IMR-90 (cell line): ENCODE results near the gene CACNA1D. TPM values are rescaled to one million over a fixed set of nuclear protein-coding genes. Genes with fewer than 3 reads are reported as not detected.

Experiments used
- ATAC-seq: fragments of 200-7000 bp; cut with Tn5 transposase; 2 replicates; pipeline ENCODE4 v1.9.1; 2020; ENCODE audit warnings: low read depth, mild to moderate bottlenecking, moderate library complexity
- BruUV-seq: library from RNA; stranded (reverse); fragments of 400-500 nt; replicated peaks from 2 replicates; lab custom pipeline; 2021; lab: Mats Ljungman, UMichigan
- CTCF ChIA-PET: fragments of 300-600 bp; formaldehyde crosslinking; extraction: SDS; loops from one replicate; lab custom pipeline; 2021; ENCODE audit warnings: antibody characterized with exemption; lab: Yijun Ruan, JAX
- POLR2A ChIA-PET: fragments of 300-600 bp; sonication (Branson Sonifier 250); formaldehyde crosslinking; loops from one replicate; lab custom pipeline; 2022; ENCODE audit warnings: antibody characterized with exemption; ENCODE audit not compliant: unreplicated experiment; lab: Charles Lee
- DNase-seq: peaks from one replicate; pipeline ENCODE4 v3.0.0; 2013
- H2AFZ ChIP-seq: replicated peaks from 2 replicates; pipeline ENCODE3; 2013; ENCODE audit warnings: low read length, mild to moderate bottlenecking; ENCODE audit not compliant: poor library complexity
- H2AK5ac ChIP-seq: 2 replicates; pipeline ENCODE4 v1.6.1; 2013; ENCODE audit warnings: low read depth, low read length, inconsistent platforms
- H2AK9ac ChIP-seq: replicated peaks from 2 replicates; pipeline ENCODE3; 2013; ENCODE audit warnings: mild to moderate bottlenecking, low read depth, low read length, moderate library complexity; ENCODE audit not compliant: poor library complexity
- H2BK120ac ChIP-seq: 2 replicates; pipeline ENCODE4 v1.6.1; 2013; ENCODE audit warnings: low read depth, low read length, inconsistent platforms
- H2BK15ac ChIP-seq: 3 replicates; pipeline ENCODE4 v1.6.1; 2013; ENCODE audit warnings: low read depth, low read length, inconsistent platforms
- H2BK20ac ChIP-seq: 2 replicates; pipeline ENCODE4 v1.6.1; 2013; ENCODE audit warnings: low read depth, mild to moderate bottlenecking, inconsistent platforms, low read length, moderate library complexity
- H2BK5ac ChIP-seq: 2 replicates; pipeline ENCODE4 v1.6.1; 2013; ENCODE audit warnings: mild to moderate bottlenecking, low read depth, low read length, inconsistent platforms; ENCODE audit not compliant: poor library complexity, severe bottlenecking
- H3K14ac ChIP-seq: replicated peaks from 2 replicates; pipeline ENCODE4 v1.6.1; 2013; ENCODE audit warnings: low read depth, low read length, inconsistent platforms
- H3K18ac ChIP-seq: 2 replicates; pipeline ENCODE4 v1.6.1; 2013; ENCODE audit warnings: low read depth, low read length, control low read depth
- H3K23ac ChIP-seq: 2 replicates; pipeline ENCODE4 v1.6.1; 2013; ENCODE audit warnings: low read depth, low read length, inconsistent platforms
- H3K27ac ChIP-seq: 2 replicates; pipeline ENCODE4 v1.5.1; 2013; ENCODE audit warnings: mild to moderate bottlenecking, control low read depth, low read length; ENCODE audit not compliant: insufficient read depth
- H3K27me3 ChIP-seq: 2 replicates; pipeline ENCODE4 v1.6.1; 2013; ENCODE audit warnings: low read length; ENCODE audit not compliant: control insufficient read depth, insufficient read depth
- H3K36me3 ChIP-seq: 2 replicates; pipeline ENCODE4 v1.6.1; 2013; ENCODE audit warnings: low read length, mixed read lengths; ENCODE audit not compliant: control insufficient read depth, insufficient read depth
- H3K4ac ChIP-seq: 2 replicates; pipeline ENCODE4 v1.6.1; 2013; ENCODE audit warnings: low read depth, low read length, inconsistent platforms
- H3K4me1 ChIP-seq: 2 replicates; pipeline ENCODE4 v1.6.1; 2013; ENCODE audit warnings: low read length, mixed read lengths; ENCODE audit not compliant: control insufficient read depth, insufficient read depth
- H3K4me2 ChIP-seq: 2 replicates; pipeline ENCODE4 v1.6.1; 2013; ENCODE audit warnings: low read depth, mild to moderate bottlenecking, control low read depth, low read length, moderate library complexity
- H3K4me3 ChIP-seq: 2 replicates; pipeline ENCODE4 v1.5.1; 2013; ENCODE audit warnings: low read depth, mild to moderate bottlenecking, control low read depth, low read length, moderate library complexity; ENCODE audit not compliant: insufficient read depth
- H3K56ac ChIP-seq: 2 replicates; pipeline ENCODE4 v1.6.1; 2013; ENCODE audit warnings: low read length, inconsistent platforms; ENCODE audit not compliant: insufficient read depth; ENCODE audit errors: extremely low read depth
- H3K79me1 ChIP-seq, 2 experiments: 2 replicates each; pipeline ENCODE4 v1.6.1; 2013; ENCODE audit warnings: low read length in 2 of 2, inconsistent platforms in 1 of 2, low read depth in 1 of 2
- H3K9ac ChIP-seq: 2 replicates; pipeline ENCODE4 v1.6.1; 2013; ENCODE audit warnings: low read depth, low read length, control low read depth
- H3K9me1 ChIP-seq: 2 replicates; pipeline ENCODE4 v1.6.1; 2013; ENCODE audit warnings: low read length, inconsistent platforms; ENCODE audit not compliant: insufficient read depth
- H3K9me3 ChIP-seq: 2 replicates; pipeline ENCODE4 v1.6.1; 2013; ENCODE audit warnings: low read length; ENCODE audit not compliant: control insufficient read depth, insufficient read depth
- H4K20me1 ChIP-seq: 2 replicates; pipeline ENCODE4 v1.6.1; 2013; ENCODE audit warnings: low read length, inconsistent platforms; ENCODE audit not compliant: insufficient read depth
- H4K5ac ChIP-seq: 2 replicates; pipeline ENCODE4 v1.6.1; 2013; ENCODE audit warnings: mild to moderate bottlenecking, low read depth, low read length, control low read depth
- H4K8ac ChIP-seq, 2 experiments: 2 replicates each; pipeline ENCODE4 v1.6.1; 2013; ENCODE audit warnings: low read depth in 2 of 2, low read length in 2 of 2, control low read depth in 1 of 2, inconsistent platforms in 1 of 2
- H4K91ac ChIP-seq: 2 replicates; pipeline ENCODE4 v1.6.1; 2013; ENCODE audit warnings: low read depth, low read length, inconsistent platforms; ENCODE audit not compliant: insufficient read depth
- BHLHE40 ChIP-seq: fragments of 150-350 bp; IDR thresholded peaks from 2 replicates; pipeline ENCODE4 v1.6.1; 2016; ENCODE audit warnings: mild to moderate bottlenecking, low read depth, low read length
- CEBPB ChIP-seq: IDR thresholded peaks from 2 replicates; pipeline ENCODE4 v1.6.1; 2012; ENCODE audit warnings: low read depth, low read length, improper control_type of control experiment
- CHD1 ChIP-seq: IDR thresholded peaks from 2 replicates; pipeline ENCODE4 v1.6.1; 2012; ENCODE audit warnings: low read depth, low read length, improper control_type of control experiment
- FOS ChIP-seq: fragments of 150-350 bp; IDR thresholded peaks from 2 replicates; pipeline ENCODE4 v1.6.1; 2016; ENCODE audit warnings: low read depth, low read length
- MAZ ChIP-seq: IDR thresholded peaks from 2 replicates; pipeline ENCODE4 v1.6.1; 2012; ENCODE audit warnings: low read depth, mild to moderate bottlenecking, low read length, improper control_type of control experiment, moderate library complexity, borderline replicate concordance
- MXI1 ChIP-seq: IDR thresholded peaks from 2 replicates; pipeline ENCODE4 v1.6.1; 2012; ENCODE audit warnings: low read depth, mild to moderate bottlenecking, low read length, moderate library complexity, borderline replicate concordance
- NFE2L2 ChIP-seq: fragments of 150-350 bp; IDR thresholded peaks from 2 replicates; pipeline ENCODE4 v1.6.1; 2016; ENCODE audit warnings: low read depth, mild to moderate bottlenecking, low read length
- POLR2A ChIP-seq: IDR thresholded peaks from 2 replicates; pipeline ENCODE4 v1.6.1; 2012; ENCODE audit warnings: mild to moderate bottlenecking, low read depth, low read length
- RAD21 ChIP-seq: IDR thresholded peaks from 2 replicates; pipeline ENCODE4 v1.6.1; 2012; ENCODE audit warnings: low read length, improper control_type of control experiment
- RCOR1 ChIP-seq: IDR thresholded peaks from 2 replicates; pipeline ENCODE4 v1.6.1; 2012; ENCODE audit warnings: mild to moderate bottlenecking, low read length, improper control_type of control experiment; ENCODE audit not compliant: insufficient replicate concordance
- SMC3 ChIP-seq: fragments of 150-350 bp; IDR thresholded peaks from 2 replicates; pipeline ENCODE4 v1.6.1; 2016; ENCODE audit warnings: low read depth, mild to moderate bottlenecking, antibody characterized with exemption, low read length, moderate library complexity
- WGBS, 2 experiments: methylation state at CpG; one replicate each; pipeline versions ENCODE4 v1.1.5 to v1.1.7; 2013; ENCODE audit warnings: missing lambda C conversion rate in 2 of 2; ENCODE audit not compliant: insufficient read length in 1 of 2; ENCODE audit errors: extremely low coverage in 2 of 2; 5-methylcytosine and 5-hydroxymethylcytosine counted together
- dilution Hi-C: fragments of 300-500 bp; cut with HindIII; formaldehyde crosslinking; loops from one replicate; pipeline ENCODE4 v1.14.3; 2018; ENCODE audit warnings: low sequenced_read_pairs; ENCODE audit not compliant: unreplicated experiment
- in situ Hi-C: fragments of 300-500 bp; cut with MboI; formaldehyde crosslinking; loops from 3 replicates; pipeline ENCODE4 v1.14.3; 2019; ENCODE audit warnings: low sequenced_read_pairs, inconsistent platforms, mixed read lengths
- intact Hi-C: fragments of 100-400 bp; cut with micrococcal nuclease; formaldehyde crosslinking; loops from 2 replicates; pipeline ENCODE4 v1.10.0; 2022
- polyA plus RNA-seq, 3 experiments: library from polyadenylated mRNA; depleted of rRNA; stranded (reverse); fragments of >200 nt; gene quantifications; 2 replicates each; pipeline ENCODE4 v1.2.3, GENCODE V29; 2012; ENCODE audit warnings: low replicate concordance in 1 of 3
- total RNA-seq: library from RNA; depleted of rRNA; stranded (reverse); fragments of >200 nt; gene quantifications from 2 replicates; pipeline ENCODE4 v1.2.3, GENCODE V29; 2012
- TF ChIP-seq, protein P1 (sequence below): fragments of 150-350 bp; IDR thresholded peaks from 2 replicates; pipeline ENCODE4 v1.6.1; 2016; ENCODE audit warnings: low read depth, mild to moderate bottlenecking, low read length, moderate library complexity, borderline replicate concordance
- TF ChIP-seq, protein P2 (sequence below): conservative IDR thresholded peaks from 2 replicates; pipeline ENCODE4 v1.5.1; 2012; ENCODE audit warnings: mild to moderate bottlenecking, low read depth, low read length, improper control_type of control experiment

The CACNA1D gene
- total and polyA plus RNA-seq, 2 of the 4 experiments (the other 2 are of a cell fraction): 0.07 TPM; not detected in 1

DNA sequence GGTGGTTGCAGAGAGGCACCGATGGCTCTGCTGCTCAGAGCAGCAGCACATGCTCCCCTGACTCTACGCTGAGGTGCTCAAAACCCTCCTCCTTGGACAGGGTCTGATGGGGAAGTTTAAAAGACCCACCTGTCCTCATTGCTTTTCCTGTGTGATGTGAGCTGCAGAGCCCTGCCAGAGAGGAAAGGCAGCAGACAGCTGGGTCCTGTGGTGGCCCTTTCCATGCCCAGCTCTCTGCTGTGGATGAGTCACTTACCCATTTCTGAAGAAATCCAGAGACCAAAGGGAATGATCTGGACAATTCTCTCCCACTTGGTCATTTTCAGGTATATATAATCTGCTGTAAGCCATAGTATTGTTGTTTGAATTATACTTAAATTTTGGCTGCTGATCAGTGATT lies 230.2 kb downstream of the CACNA1D start (continued):
- no peak for TF ChIP-seq NFE2L2
- TF ChIP-seq, protein P1, sequence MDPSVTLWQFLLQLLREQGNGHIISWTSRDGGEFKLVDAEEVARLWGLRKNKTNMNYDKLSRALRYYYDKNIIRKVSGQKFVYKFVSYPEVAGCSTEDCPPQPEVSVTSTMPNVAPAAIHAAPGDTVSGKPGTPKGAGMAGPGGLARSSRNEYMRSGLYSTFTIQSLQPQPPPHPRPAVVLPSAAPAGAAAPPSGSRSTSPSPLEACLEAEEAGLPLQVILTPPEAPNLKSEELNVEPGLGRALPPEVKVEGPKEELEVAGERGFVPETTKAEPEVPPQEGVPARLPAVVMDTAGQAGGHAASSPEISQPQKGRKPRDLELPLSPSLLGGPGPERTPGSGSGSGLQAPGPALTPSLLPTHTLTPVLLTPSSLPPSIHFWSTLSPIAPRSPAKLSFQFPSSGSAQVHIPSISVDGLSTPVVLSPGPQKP: no peak

DNA sequence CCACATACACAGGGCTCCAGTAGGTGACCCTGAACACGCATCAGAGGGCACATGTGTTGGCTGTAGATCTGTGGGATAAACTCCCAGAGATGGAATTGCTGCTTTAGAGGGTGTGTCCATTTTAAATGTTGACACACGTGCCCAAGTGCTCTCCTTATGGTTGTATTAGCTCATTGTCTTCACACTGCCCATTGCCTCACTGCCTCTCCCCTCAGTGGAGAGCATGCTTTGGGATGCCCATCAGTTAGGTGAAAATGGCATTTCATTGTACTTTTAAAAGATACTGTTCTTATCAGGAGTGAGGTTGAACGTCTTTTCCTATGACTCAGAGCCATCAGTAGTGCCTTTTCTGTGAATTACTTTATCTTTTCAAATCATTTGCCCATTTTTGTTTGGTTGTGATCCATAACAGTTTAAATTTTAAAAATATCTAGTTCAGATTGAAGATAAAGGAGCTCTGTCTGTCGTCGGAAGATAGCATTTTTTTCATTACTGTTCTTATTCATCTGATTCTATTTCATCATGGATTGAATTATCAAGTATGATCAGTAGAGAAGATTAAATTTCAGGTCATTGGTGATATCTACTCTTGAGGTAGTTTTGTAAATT lies 231.1 kb downstream of the CACNA1D start:
- no TSS peak for BruUV-seq
- H2BK120ac ChIP-seq: no peak overlapping the region
- H2AFZ ChIP-seq: no peak overlapping the region
- H3K27ac ChIP-seq: no peak overlapping the region
- peaks cover 2% of the 10 kb centered on the region for H3K27me3 ChIP-seq
- in situ Hi-C loops: no loop called here
- no peaks in the 10 kb centered on the region for H4K20me1 ChIP-seq
- H3K79me1 ChIP-seq: no peaks in the 10 kb centered on the region
- H3K4me3 ChIP-seq: no peak overlapping the region
- H4K8ac ChIP-seq: no peak overlapping the region
- H2BK5ac ChIP-seq: no peak overlapping the region
- DNase-seq (no peak), ATAC-seq (no peak)
- ChIA-PET CTCF (no interaction called here), POLR2A (interaction anchor here (0.7 kb wide), 1 partner anchor 18 kb away, joined by 5 read pairs; no protein-coding TSS in a partner anchor)
- H2BK20ac ChIP-seq: no peak overlapping the region
- H3K18ac ChIP-seq: no peak overlapping the region
- no peak overlapping the region for H3K4ac ChIP-seq
- no peak overlapping the region for H3K23ac ChIP-seq
- intact Hi-C loops: no loop called here
- H2AK5ac ChIP-seq: no peak overlapping the region
- no peak overlapping the region for H3K14ac ChIP-seq
- no peak overlapping the region for H3K9ac ChIP-seq
- H3K4me1 ChIP-seq: no peaks in the 10 kb centered on the region
- H4K5ac ChIP-seq: no peak overlapping the region
- H3K4me2 ChIP-seq: no peak overlapping the region
- WGBS, 2 experiments: no CpG with 5 or more reads among the region's 5 CpGs
- H3K9me1 ChIP-seq: no peaks in the 10 kb centered on the region; the same call in 1 of the 2 replicates
- dilution Hi-C loops: no loop called here
- no peak overlapping the region for H4K91ac ChIP-seq
- no peak overlapping the region for H2BK15ac ChIP-seq
- H3K9me3 ChIP-seq: no peaks in the 10 kb centered on the region
- no peak overlapping the region for H2AK9ac ChIP-seq
- H3K56ac ChIP-seq: no peak overlapping the region
- H3K36me3 ChIP-seq: no peaks in the 10 kb centered on the region
- TF ChIP-seq, protein P1: no peak
- TF ChIP-seq, protein P2, sequence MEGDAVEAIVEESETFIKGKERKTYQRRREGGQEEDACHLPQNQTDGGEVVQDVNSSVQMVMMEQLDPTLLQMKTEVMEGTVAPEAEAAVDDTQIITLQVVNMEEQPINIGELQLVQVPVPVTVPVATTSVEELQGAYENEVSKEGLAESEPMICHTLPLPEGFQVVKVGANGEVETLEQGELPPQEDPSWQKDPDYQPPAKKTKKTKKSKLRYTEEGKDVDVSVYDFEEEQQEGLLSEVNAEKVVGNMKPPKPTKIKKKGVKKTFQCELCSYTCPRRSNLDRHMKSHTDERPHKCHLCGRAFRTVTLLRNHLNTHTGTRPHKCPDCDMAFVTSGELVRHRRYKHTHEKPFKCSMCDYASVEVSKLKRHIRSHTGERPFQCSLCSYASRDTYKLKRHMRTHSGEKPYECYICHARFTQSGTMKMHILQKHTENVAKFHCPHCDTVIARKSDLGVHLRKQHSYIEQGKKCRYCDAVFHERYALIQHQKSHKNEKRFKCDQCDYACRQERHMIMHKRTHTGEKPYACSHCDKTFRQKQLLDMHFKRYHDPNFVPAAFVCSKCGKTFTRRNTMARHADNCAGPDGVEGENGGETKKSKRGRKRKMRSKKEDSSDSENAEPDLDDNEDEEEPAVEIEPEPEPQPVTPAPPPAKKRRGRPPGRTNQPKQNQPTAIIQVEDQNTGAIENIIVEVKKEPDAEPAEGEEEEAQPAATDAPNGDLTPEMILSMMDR: no peak
- no peak for TF ChIP-seq FOS
- no peak for TF ChIP-seq BHLHE40
- no peak for TF ChIP-seq CEBPB
- no peak for TF ChIP-seq NFE2L2
- no peak for TF ChIP-seq CHD1
- no peak for TF ChIP-seq SMC3
- no peak for TF ChIP-seq MXI1
- no peak for TF ChIP-seq RAD21
- no peak for TF ChIP-seq MAZ
- TF ChIP-seq RCOR1: no peak
- TF ChIP-seq POLR2A: no peak
